ENCODE data around the gene H3-3A.

DNA sequence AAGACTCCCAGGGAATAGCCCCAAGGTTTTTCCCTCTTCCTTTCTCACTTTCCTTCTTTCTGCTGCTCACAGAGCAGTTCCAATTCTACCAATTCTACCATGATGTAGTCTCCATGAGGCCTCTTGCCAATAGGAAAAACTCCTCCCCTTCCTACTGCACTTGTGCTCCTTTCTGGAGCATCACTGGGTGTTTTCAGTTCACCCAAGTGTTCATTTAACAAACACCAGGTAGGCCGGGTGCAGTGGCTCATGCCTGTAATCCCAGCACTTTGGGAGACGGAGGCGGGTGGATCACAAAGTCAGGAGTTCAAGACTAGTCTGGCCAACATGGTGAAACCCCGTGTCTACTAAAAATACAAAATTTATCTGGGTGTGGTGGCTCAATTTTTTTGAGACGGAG lies 26.6 kb upstream of the H3-3A start:
- TF ChIP-seq, protein P1, sequence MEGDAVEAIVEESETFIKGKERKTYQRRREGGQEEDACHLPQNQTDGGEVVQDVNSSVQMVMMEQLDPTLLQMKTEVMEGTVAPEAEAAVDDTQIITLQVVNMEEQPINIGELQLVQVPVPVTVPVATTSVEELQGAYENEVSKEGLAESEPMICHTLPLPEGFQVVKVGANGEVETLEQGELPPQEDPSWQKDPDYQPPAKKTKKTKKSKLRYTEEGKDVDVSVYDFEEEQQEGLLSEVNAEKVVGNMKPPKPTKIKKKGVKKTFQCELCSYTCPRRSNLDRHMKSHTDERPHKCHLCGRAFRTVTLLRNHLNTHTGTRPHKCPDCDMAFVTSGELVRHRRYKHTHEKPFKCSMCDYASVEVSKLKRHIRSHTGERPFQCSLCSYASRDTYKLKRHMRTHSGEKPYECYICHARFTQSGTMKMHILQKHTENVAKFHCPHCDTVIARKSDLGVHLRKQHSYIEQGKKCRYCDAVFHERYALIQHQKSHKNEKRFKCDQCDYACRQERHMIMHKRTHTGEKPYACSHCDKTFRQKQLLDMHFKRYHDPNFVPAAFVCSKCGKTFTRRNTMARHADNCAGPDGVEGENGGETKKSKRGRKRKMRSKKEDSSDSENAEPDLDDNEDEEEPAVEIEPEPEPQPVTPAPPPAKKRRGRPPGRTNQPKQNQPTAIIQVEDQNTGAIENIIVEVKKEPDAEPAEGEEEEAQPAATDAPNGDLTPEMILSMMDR (IDR thresholded peaks at IDR 0.05), result no peak
- no peak for TF ChIP-seq POLR2A (IDR thresholded peaks at IDR 0.05)

Data from suprapubic skin (tissue), 3 donors.